Activated T-helper 1 cell treated with Interleukin-2 at 50 U/mL for 16 hours (primary cell): ENCODE measurements around the gene CX3CR1.
"Not testable (repeated sequence)": the region's sequence is repeated elsewhere in the genome, so short reads cannot be mapped to it uniquely, and the experiment has no call there.

Experiments used
- DNase-seq: peaks from one replicate; pipeline ENCODE4 v3.0.0-alpha.2; 2020; ENCODE audit warnings: low read depth

CX3CR1 gene

DNA sequence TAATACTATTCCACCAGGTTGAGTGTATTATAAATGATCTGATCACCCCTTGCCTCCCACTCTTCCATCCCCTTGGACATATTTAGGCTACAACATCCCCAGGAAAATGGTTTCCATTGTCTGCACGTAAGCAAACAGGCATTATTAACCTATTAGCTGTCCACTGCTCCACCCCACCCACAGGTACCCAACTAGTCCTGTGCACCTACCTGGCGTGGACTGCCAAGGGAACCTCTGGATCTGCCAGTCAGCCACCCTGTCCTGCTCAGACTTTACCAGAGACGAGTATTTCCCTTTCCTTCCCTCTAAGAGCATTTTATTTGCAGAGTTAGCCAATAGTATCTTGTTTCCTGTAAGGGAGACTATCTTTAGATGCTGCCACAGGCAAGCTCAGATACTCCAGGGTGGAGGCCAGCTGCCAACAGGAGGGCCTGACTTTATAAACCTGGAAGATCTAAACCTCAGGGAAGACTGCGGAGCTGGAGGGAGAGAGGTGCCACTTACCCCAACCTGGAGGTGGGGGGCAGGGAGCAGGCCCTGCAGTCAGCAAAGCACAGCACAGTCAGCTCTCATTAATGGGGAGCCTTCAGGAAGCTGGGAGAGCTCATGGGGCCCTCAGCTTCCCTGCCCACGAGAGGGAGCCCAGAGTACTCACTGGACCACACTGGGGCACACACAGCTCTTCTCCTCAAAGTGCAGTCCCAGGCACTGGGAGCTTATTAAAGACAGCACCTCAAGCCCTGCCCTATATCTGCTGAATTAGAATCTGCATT, at the start of gene CX3CR1:
TSS of gene CX3CR1 (minus strand) at position 292 of the 773 bp plus-strand sequence. CDS start 13,527 bp downstream, outside the sequence.
- no peak for DNase-seq

GRCh38 chr3:39329493-39329892, 49.7 kb upstream of the CX3CR1 start, which contains the start of gene CCR8:
Gene CCR8, plus strand, starts transcription at chr3:39329709. Its CDS starts 2,623 bp downstream, at chr3:39332332.
- DNase-seq: no peak

- DNase-seq: no peak
These were observed 48.0 kb upstream of the CX3CR1 start for GRCh38 chr3:39327746-39328349.

- no peak for DNase-seq
These were observed 47.4 kb upstream of the CX3CR1 start for GRCh38 chr3:39327053-39327745.

GRCh38 chr3:39325236-39325635, 45.4 kb upstream of the CX3CR1 start:
- DNase-seq: no peak

- no peak for DNase-seq
These were observed 43.7 kb upstream of the CX3CR1 start for GRCh38 chr3:39323494-39323893.

GRCh38 chr3:39322936-39323335, 43.1 kb upstream of the CX3CR1 start:
- DNase-seq: no peak

DNA sequence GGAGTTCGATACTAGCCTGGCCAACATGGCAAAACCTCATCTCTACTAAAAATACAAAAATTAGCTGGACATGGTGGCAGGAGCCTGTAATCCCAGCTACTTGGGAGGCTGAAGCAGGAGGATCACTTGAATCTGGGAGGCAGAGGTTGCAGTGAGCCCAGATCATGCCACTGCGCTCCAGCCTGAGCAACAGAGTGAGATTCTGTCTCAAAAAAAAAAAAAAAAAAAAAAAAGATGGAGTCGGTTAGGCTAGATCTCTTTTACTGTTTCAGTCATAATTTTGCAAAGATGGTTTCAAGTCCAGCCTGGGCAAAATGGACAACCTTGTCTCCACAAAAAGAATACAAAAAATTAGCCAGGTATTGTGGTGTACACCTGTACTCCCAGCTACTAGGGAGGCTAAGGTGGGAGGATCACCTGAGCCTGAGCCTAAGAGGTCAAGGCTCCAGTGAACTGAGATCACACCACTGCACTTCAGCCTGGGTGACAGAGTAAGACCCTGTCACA, 42.4 kb upstream of the CX3CR1 start:
- not testable (repeated sequence) for DNase-seq

GRCh38 chr3:39321574-39321983, 41.7 kb upstream of the CX3CR1 start:
- DNase-seq: not testable (repeated sequence)

DNA sequence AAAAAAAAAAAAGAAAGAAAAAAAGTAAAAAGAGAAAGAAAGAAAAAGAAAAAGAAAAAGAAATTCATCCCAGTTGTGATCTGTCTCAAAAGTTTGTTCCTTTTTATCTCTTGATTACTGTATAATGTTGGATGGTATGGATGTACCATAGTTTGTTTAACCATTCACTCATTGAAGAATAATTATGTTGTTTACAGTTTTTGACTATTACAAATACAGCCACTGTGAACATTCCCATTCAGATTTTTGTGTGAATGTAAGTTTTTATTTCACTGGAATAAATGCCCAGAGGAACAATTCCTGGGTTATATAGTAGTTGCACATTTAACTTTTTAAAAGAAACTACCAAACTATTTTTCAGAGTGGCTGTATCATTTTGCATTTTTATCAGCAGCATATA, 39.4 kb upstream of the CX3CR1 start:
- DNase-seq: no peak

GRCh38 chr3:39318301-39318700, 38.5 kb upstream of the CX3CR1 start:
- DNase-seq: no peak

DNA sequence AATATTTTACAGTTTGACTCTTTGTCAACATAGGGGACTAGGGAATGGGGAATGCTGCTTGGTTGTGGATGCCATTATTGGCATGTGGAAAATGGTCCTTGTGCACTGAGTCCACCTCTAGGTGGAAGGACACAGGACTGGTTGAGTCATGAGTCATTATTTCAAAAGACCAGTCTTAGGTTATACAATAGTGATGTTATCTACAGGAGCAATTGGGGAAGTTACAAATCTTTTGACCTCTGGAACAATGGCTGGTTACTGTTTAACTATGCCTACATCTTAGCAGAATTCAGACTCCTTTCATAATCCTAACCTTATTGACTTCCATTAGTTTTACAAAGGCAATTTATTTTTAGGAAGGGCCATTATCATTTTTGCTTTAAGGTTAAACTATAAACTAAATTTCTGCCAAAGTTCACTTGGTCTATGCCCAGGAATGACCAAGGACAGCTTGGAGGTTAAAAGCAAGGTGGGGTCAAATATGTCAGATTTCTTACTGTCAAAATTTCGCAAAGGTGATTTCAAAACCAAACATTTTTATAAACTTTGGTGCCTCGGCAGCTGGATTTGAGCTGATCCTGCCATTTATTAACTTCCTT, 37.8 kb upstream of the CX3CR1 start:
- no peak for DNase-seq

DNA sequence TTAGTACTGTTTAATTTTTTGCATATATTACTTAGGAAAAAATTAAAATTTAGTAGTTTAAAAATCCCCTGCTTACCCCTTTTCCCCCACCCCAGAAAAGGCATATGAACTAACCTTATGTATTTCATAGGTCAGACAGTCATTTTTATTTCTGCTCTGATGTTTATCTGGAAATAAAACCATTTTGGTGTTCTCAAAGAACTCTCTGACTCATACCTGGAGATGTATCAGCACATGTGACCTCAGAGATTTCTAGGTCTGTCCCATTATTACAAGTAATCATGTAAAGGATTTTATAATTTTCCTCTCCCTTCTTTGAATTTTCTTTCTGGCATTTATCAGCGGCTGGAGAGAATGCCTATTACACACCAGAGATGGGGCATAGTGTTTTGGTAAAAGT, 35.6 kb upstream of the CX3CR1 start:
- DNase-seq: no peak

DNA sequence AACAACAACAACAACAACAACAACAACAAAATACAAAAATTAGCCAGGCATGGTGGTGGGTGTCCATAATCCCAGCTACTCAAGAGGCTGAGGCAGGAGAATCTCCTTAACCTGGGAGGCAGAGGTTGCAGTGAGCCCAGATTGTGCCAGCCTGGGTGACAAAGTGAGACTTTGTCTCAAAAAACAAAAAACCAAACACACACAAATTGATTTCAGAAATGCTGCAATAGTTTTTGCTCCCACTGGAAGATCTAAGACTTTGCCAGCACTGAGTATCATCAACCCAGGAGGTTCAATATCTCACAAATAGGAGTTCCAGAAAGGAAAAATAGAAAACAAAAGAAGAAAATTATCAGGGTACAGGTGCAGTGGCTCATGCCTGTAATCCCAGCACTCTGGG, 33.5 kb upstream of the CX3CR1 start:
- DNase-seq: no peak

DNA sequence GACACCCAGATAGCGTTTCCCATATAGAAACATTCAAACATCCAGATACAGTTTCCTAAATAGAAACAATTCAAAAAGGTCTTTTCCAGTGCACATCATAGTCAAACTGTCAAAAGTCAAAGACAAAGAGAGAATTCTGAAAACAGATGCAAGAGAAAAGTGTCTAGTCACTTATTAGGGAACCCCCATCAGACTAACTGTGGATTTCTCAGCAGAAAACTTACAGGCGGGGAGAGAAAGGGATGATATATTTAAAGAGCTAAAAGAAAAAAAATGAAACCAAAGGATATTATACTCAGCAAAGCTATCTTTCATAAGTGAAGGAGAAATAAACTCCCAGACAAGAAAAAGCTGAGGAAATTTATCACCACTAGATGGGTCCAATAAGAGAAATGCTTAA, 22.3 kb upstream of the CX3CR1 start:
- no peak for DNase-seq

GRCh38 chr3:39299279-39299678, 19.4 kb upstream of the CX3CR1 start:
- no peak for DNase-seq

DNA sequence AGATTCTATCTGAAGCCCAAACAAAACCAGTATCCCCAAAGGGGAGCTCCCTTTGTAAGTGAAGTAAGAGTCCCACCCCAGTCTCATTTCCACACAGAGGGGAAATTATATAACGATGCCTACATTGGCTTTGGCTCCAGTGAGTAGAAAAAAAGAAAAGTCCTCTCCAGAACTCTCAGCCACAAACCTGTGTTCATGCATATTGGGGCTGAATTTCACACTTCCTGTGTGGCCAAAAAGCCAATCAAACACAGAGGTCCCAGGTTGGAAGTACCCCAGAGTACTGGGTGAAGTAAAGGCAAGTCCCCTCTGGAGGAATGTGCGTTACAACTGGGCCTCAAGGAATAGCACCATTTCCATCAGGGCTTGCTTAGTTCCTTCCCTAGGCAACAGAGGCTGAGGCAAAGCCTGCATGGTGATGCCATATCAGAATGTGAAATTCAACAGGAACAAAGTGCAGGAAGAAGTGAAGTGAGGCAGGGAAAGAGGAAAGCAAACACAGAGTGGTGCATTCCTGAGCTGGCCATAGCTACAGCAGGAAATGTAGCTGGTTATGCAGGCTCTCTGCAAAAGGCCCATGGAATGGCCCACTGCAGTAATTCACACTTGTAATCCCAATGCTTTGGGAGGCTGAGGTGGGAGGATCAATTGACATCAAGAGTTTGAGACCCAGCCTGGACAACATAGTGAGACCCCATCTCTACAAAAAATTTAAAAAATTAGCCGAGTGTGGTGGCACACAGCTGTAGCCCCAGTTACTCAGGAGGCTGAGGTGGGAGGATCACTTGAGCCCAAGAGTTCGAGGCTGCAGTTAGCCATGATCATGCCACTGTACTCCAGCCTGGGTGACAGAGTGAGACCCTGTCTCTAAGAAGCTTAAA, 16.6 kb upstream of the CX3CR1 start:
- DNase-seq: no peak

DNA sequence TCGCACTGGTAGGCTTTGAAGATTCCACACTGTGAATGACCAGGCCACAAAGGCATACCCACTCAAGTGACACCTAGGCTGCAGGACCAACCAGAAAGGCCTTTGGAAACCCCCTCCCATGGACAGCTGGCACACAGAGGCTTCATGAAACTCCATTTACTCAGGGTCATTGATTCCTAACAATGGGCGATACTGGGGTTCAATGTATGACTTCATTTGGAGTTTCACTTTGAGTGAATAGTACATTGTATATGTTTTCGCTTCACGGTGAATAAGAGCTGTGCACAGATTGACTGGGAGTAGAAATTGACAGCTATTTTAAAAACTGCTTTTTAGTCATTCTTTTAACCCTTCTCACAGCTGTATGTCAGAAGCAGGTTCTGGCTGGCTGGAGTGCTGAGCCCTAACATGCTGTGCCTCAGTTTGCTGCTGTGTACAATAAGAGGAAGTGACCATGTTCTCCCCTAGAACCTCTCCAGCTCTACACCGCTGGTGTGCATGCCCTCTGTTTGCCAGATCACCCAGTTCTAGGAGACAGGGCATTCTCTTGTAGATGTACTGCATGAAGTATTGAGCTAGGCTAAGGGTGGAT, 15.4 kb upstream of the CX3CR1 start:
- no peak for DNase-seq

GRCh38 chr3:39294446-39295183, 14.8 kb upstream of the CX3CR1 start:
- DNase-seq: no peak

DNA sequence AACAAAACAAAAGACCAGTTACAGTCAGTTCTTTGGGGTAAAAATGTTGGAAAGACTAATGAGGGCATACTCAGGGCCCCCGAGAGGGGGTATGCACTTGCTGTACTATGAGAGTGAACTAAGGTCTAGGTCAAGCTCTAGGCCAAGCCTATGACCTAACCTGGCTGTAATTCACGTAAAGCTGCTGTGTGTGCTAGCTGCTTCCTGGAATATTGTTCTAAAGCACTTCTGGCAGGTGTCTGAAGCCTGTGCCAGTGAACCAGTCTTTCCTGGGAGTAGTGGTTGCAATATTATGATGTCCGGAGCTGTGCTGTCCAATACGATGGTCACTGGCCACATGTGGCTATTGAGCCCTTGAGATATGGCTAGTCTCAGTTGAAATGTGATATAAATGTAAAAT, 13.1 kb upstream of the CX3CR1 start:
- DNase-seq: no peak
